ENCODE results near the gene ASXL2. TPM values are rescaled to one million over a fixed set of nuclear protein-coding genes. Genes with fewer than 3 reads are reported as not detected.

The ASXL2 gene
- total RNA-seq, 1 donor from 2014 or later, result 39.3 TPM

DNA sequence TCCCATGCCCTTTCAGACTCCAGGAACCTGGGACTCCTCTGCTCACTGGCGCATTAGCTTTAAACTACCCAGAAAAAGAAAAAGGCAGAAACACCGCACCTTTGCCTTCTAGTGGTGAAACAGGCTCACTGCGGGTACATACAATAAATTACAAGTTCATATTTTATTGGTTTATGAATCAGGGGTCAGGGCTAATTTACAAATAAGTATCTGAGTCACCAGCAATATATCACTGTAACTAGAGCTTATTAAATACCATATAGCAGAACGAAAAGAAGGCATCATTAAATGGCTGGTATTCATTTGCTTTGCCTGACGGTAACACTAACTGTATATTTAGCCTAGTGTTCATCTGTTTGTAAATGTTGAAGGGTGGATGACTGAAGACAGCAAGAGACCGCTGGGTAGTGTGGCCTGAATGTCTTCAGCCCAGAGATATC is 178.0 kb downstream of the ASXL2 start:
- Histone ChIP-seq H3K9me3 (no peaks in the 10 kb centered on the region), H3K4me3 (no peak overlapping the region), H3K27ac (no peak overlapping the region), H3K4me1 (no peaks in the 10 kb centered on the region), H3K27me3 (ENCODE audit: low read depth) (no peaks in the 10 kb centered on the region), H3K36me3 (no peaks in the 10 kb centered on the region)
- intact Hi-C loops (cut with DNase I), result no loop called here
- TF ChIP-seq, protein P1, sequence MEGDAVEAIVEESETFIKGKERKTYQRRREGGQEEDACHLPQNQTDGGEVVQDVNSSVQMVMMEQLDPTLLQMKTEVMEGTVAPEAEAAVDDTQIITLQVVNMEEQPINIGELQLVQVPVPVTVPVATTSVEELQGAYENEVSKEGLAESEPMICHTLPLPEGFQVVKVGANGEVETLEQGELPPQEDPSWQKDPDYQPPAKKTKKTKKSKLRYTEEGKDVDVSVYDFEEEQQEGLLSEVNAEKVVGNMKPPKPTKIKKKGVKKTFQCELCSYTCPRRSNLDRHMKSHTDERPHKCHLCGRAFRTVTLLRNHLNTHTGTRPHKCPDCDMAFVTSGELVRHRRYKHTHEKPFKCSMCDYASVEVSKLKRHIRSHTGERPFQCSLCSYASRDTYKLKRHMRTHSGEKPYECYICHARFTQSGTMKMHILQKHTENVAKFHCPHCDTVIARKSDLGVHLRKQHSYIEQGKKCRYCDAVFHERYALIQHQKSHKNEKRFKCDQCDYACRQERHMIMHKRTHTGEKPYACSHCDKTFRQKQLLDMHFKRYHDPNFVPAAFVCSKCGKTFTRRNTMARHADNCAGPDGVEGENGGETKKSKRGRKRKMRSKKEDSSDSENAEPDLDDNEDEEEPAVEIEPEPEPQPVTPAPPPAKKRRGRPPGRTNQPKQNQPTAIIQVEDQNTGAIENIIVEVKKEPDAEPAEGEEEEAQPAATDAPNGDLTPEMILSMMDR (IDR thresholded peaks at IDR 0.05), result peak; percentile 63
- DNase-seq (no peak), ATAC-seq (peak; percentile 34 to 53)

DNA sequence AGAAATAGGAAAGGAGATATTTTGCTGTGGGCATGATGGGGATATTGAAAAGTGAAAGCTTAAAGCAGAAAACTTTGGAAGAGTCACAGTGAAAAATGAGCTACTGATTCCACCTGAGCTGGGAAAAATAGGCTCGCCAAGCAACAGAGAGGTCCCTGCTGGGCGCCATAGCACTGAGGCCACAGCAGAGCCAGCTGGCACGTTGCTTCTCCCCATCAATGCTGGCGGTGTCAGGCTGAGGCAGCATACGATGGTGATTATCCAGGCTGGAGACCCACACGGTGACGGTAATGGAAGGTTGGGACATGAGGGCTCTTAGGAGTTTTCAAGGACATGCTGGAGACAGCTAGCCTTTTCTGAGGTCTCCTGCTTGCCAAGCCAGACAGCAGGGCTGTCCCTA is 179.1 kb downstream of the ASXL2 start:
- Histone ChIP-seq H3K9me3 (no peaks in the 10 kb centered on the region), H3K36me3 (no peaks in the 10 kb centered on the region), H3K27ac (no peak overlapping the region), H3K4me3 (no peak overlapping the region), H3K4me1 (no peaks in the 10 kb centered on the region), H3K27me3 (ENCODE audit: low read depth) (no peaks in the 10 kb centered on the region)
- intact Hi-C loops (cut with DNase I), result no loop called here
- ATAC-seq, result no peak
- TF ChIP-seq, protein P1 (IDR thresholded peaks at IDR 0.05), result no peak
- DNase-seq, result no peak

DNA sequence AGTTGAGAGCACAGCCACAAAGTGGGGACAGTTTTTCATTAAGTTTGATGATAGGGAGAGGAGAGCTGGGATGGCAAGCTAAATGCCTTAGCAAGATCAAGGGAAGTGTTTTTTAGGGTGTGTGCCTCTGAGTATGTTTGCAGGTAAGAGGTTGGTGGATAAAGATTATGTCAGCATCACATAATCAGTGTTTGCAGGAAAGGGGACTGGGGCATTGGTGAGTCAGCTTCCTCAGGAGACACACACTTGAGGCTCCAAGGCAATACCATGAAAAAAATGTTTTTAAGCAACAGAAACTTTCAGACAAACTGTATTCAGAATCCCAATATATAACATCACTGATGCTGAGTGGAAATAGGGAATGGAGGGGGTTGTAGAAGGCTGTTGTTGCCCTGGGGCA is 179.5 kb downstream of the ASXL2 start:
- no peak for ATAC-seq
- H3K4me3 ChIP-seq, result no peak overlapping the region
- H3K27ac ChIP-seq, result no peak overlapping the region
- H3K27me3 ChIP-seq (ENCODE audit: low read depth), result no peaks in the 10 kb centered on the region
- intact Hi-C loops (cut with DNase I), result no loop called here
- DNase-seq, result no peak
- TF ChIP-seq, protein P1 (IDR thresholded peaks at IDR 0.05), result no peak
- no peaks in the 10 kb centered on the region for H3K36me3 ChIP-seq
- no peaks in the 10 kb centered on the region for H3K4me1 ChIP-seq
- H3K9me3 ChIP-seq, result no peaks in the 10 kb centered on the region

DNA sequence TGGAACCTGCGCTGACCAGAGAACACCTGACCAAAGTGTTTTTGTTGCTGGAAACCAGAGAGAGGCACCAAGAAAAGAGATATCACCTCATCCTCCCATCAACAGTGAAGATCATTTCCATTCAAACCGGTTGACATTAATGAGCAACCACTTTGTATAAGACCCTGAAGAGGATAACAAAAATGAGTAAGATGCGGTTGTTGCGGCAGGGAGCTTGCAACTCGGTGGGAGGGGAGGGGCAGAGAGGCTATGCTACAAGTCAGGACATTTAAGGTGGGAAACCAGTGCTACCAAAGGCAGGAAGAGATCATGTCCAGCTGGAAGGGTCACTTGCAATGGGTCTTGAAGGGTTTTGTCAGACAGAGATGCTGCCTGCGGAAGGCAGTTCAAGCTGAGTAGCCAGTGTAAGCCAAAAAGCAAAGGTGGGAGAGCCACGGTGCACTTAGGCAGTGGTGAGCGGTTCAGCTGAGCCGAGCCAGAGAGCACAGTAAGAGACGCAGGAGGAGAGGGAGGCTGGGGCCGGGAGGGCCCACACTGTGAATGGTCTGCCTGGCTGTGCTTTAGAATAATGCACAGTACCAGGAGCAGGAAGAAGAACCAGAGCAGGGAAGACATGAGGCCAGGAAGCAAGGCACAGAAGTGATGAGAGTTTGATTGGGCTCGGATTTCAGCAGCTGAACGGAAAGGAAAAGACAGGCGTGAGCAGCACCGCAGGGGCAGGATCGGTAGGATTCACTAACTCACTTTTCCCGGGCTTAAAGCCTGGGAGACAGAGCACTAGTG is 180.5 kb downstream of the ASXL2 start:
- TF ChIP-seq, protein P1 (IDR thresholded peaks at IDR 0.05), result no peak
- intact Hi-C loops (cut with DNase I), result no loop called here
- Histone ChIP-seq H3K9me3 (no peaks in the 10 kb centered on the region), H3K4me1 (no peaks in the 10 kb centered on the region), H3K27me3 (ENCODE audit: low read depth) (no peaks in the 10 kb centered on the region), H3K27ac (no peak overlapping the region), H3K4me3 (no peak overlapping the region), H3K36me3 (no peaks in the 10 kb centered on the region)
- no peak for ATAC-seq
- DNase-seq, result no peak

DNA sequence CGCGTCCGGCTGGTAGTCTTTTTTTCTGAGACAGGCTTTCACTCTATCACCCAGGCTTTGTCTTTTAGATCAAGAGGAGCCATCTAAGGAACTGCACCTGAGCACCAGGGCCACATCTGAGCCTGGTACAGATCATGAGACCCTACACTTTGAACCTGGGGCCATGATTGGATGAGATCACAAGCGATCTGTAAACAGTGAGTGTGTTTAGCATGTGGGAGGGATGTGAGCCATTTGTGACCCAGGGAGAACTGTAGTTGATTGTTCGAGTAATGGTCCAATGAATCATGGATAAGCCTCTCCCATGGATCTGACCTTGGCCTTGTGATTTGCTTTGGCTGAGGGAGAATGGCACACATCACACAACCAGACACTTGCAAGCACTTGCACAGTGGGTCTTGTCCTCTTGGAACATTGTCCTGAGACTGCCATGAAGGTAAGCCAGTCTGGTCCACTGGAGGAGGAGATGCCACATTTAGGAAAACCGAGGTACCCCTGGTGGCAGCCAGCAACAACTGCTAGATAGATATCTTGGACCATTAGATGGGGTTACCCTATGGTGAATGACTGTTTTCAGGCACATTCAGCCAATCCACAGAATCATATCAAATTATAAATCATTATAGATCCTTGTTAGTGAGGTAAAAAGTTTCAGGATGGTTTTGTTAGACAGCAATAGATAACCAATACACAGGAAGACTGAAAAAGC is 185.4 kb downstream of the ASXL2 start:
- no peak overlapping the region for H3K4me3 ChIP-seq
- H3K4me1 ChIP-seq, result no peaks in the 10 kb centered on the region
- no peak overlapping the region for H3K27ac ChIP-seq
- intact Hi-C loops (cut with DNase I), result no loop called here
- TF ChIP-seq, protein P1 (IDR thresholded peaks at IDR 0.05), result no peak
- no peaks in the 10 kb centered on the region for H3K9me3 ChIP-seq
- H3K27me3 ChIP-seq (ENCODE audit: low read depth), result no peaks in the 10 kb centered on the region
- H3K36me3 ChIP-seq, result no peaks in the 10 kb centered on the region
- ATAC-seq, result no peak
- DNase-seq, result no peak
